Measurements from ENCODE around the gene CLIC3. TPM values are rescaled to one million over a fixed set of nuclear protein-coding genes. Genes with fewer than 3 reads are reported as not detected.

The CLIC3 gene
- total and polyA plus RNA-seq, 5 donors from 2014 or later = 0.38 to 4.5 (median 2.2) TPM

DNA sequence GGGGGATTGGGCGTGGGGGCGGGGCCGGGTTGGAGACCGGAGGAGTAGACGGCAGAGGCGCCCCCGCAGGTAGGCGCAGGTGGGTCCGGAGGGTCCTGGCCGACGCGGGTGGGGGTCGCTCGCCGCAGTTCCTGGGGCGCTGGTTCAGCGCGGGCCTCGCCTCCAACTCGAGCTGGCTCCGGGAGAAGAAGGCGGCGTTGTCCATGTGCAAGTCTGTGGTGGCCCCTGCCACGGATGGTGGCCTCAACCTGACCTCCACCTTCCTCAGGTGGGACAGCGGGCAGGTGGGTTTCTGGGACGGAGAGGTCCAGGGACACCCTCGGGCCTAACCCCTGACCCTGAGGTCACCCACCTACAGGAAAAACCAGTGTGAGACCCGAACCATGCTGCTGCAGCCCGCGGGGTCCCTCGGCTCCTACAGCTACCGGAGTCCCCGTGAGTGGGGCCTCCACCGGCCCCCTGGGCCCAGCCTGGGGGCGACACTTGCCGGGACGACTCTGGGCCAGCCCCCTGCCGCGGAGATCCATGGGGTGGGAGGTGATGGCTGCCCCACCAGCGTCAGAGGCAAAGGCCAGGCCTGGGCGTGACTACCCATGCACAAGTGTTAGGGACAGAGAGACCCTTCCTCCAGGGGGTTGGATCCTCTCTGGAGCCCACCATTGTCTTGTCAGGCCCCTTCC is 17.4 kb downstream of the CLIC3 start:
- H3K27ac ChIP-seq (ENCODE audit: insufficient read depth, low read length, poor library complexity, severe bottlenecking) = no peak overlapping the region
- H3K36me3 ChIP-seq (ENCODE audit: control insufficient read depth, insufficient read depth, low read length) = no peaks in the 10 kb centered on the region
- H3K4me1 Mint-ChIP-seq = peaks cover 0 to 25% (median 8%) of the 10 kb centered on the region in 4 donors
- peaks cover 2% of the 10 kb centered on the region for H3K27me3 ChIP-seq (ENCODE audit: control insufficient read depth, insufficient read depth, low read length)
- H3K27ac Mint-ChIP-seq = no peak overlapping the region
- no peaks in the 10 kb centered on the region for H3K9me3 Mint-ChIP-seq
- ATAC-seq (ENCODE audit: low read depth in 2 of 2) (no peak), DNase-seq (no peak)
- H3K4me3 ChIP-seq (ENCODE audit: low read depth, low read length) = no peak overlapping the region
- peaks cover 3% of the 10 kb centered on the region for H3K36me3 Mint-ChIP-seq
- H3K27me3 Mint-ChIP-seq = peaks cover 25% of the 10 kb centered on the region
- no peaks in the 10 kb centered on the region for H3K9me3 ChIP-seq (ENCODE audit: control insufficient read depth in 2 of 2, low read length in 2 of 2)
- peaks cover 28% of the 10 kb centered on the region for H3K4me1 ChIP-seq (ENCODE audit: control insufficient read depth, insufficient read depth, low read length, poor library complexity, severe bottlenecking)
- no peak overlapping the region for H3K4me3 Mint-ChIP-seq

DNA sequence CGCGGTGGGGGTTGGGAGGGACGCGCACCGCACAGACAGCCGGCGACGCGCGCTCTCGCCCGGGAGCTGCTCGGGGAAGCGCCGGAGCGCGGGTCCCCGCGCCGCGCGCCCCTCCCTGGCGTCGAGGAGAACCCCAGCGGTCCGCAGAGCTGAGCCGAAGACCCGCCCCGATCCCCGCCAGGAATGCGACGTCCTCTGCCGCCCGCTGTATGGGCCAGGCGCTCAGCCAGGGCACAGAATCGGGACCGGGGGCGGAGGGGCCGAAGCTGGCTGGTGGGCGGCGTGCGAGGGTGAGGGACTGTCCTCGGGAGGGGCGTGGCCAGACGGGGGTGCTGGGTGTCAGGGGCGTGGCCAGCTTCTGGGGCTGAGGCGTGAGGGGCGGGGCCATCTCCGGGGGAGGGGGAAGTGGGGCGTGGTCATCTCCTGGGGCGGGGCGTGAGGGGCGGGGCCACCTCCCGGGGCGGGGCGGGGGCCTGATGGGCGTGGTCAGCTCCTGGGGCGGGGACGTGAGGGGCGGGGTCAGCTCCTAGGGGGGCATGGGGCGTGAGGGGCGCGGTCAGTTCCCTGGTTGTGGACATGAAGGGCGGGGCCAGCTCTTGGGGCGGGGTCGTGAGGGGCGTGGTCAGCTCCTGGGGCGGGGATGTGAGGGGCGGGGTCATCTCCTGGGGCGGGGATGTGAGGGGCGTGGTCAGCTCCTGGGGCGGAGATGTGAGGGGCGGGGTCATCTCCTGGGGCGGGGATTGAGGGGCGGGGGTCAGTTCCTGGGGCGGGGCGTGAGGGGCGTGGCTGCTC is 18.1 kb downstream of the CLIC3 start:
- H3K36me3 ChIP-seq (ENCODE audit: control insufficient read depth, insufficient read depth, low read length) = no peaks in the 10 kb centered on the region
- H3K4me1 Mint-ChIP-seq = peaks cover 0 to 23% (median 5%) of the 10 kb centered on the region in 4 donors
- H3K4me3 Mint-ChIP-seq = no peak overlapping the region
- H3K36me3 Mint-ChIP-seq = no peaks in the 10 kb centered on the region
- no peaks in the 10 kb centered on the region for H3K9me3 Mint-ChIP-seq
- DNase-seq (peak; percentile 40 to 71 (median 55)), ATAC-seq (ENCODE audit: low read depth in 2 of 2) (peak; percentile 38 to 44)
- no peak overlapping the region for H3K27ac ChIP-seq (ENCODE audit: insufficient read depth, low read length, poor library complexity, severe bottlenecking)
- H3K27me3 ChIP-seq (ENCODE audit: control insufficient read depth, insufficient read depth, low read length) = no peaks in the 10 kb centered on the region
- peaks cover 28% of the 10 kb centered on the region for H3K4me1 ChIP-seq (ENCODE audit: control insufficient read depth, insufficient read depth, low read length, poor library complexity, severe bottlenecking)
- H3K9me3 ChIP-seq (ENCODE audit: control insufficient read depth in 2 of 2, low read length in 2 of 2) = no peaks in the 10 kb centered on the region
- no peak overlapping the region for H3K27ac Mint-ChIP-seq
- H3K4me3 ChIP-seq (ENCODE audit: low read depth, low read length) = no peak overlapping the region
- H3K27me3 Mint-ChIP-seq = peaks cover 18% of the 10 kb centered on the region

GRCh38 chr9:136977649-136978072 is 18.7 kb downstream of the CLIC3 start:
- H3K36me3 ChIP-seq (ENCODE audit: control insufficient read depth, insufficient read depth, low read length) = no peaks in the 10 kb centered on the region
- no peak for ATAC-seq (ENCODE audit: low read depth in 2 of 2)
- H3K9me3 ChIP-seq (ENCODE audit: control insufficient read depth in 2 of 2, low read length in 2 of 2) = no peaks in the 10 kb centered on the region
- no peaks in the 10 kb centered on the region for H3K27me3 ChIP-seq (ENCODE audit: control insufficient read depth, insufficient read depth, low read length)
- Mint-ChIP-seq H3K36me3 (no peaks in the 10 kb centered on the region), H3K4me1 (peaks cover 0 to 23% (median 5%) of the 10 kb centered on the region in 4 donors), H3K4me3 (peak overlapping the region in 2 of 4 donors; percentile 41 to 73), H3K9me3 (no peaks in the 10 kb centered on the region), H3K27ac (no peak overlapping the region), H3K27me3 (peaks cover 14% of the 10 kb centered on the region)
- no peak overlapping the region for H3K4me3 ChIP-seq (ENCODE audit: low read depth, low read length)
- no peak overlapping the region for H3K27ac ChIP-seq (ENCODE audit: insufficient read depth, low read length, poor library complexity, severe bottlenecking)
- H3K4me1 ChIP-seq (ENCODE audit: control insufficient read depth, insufficient read depth, low read length, poor library complexity, severe bottlenecking) = peaks cover 28% of the 10 kb centered on the region
- DNase-seq = no peak

DNA sequence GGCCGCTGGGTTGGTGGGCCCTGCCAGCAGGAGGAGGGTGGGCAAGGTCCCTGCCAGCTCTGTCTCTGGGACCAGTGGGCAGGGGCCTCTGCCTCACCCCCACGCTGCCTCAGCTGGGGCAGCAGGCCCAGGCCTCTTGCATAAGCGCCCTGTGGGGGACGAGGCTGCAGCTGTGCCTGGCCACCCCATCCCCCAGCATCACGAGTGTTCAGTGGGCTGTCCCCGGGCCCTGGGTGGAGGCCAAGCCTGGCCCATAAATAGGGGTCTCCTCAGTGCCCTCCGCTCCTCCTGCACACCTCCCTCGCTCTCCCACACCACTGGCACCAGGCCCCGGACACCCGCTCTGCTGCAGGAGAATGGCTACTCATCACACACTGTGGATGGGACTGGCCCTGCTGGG is 19.1 kb downstream of the CLIC3 start, which contains the start of gene PTGDS:
PTGDS (plus strand) TSS at position 282 of the 400 bp plus-strand sequence; CDS start at position 357, 75 bp downstream.
- no peaks in the 10 kb centered on the region for H3K36me3 ChIP-seq (ENCODE audit: control insufficient read depth, insufficient read depth, low read length)
- peaks cover 0 to 23% (median 5%) of the 10 kb centered on the region in 4 donors for H3K4me1 Mint-ChIP-seq
- ATAC-seq (ENCODE audit: low read depth in 2 of 2) = no peak
- no peaks in the 10 kb centered on the region for H3K9me3 Mint-ChIP-seq
- H3K9me3 ChIP-seq (ENCODE audit: control insufficient read depth in 2 of 2, low read length in 2 of 2) = no peaks in the 10 kb centered on the region
- no peak within 1 kb of the TSS for H3K27ac Mint-ChIP-seq
- H3K4me3 ChIP-seq (ENCODE audit: low read depth, low read length) = no peak within 1 kb of the TSS
- peaks cover 28% of the 10 kb centered on the region for H3K4me1 ChIP-seq (ENCODE audit: control insufficient read depth, insufficient read depth, low read length, poor library complexity, severe bottlenecking)
- no peak for DNase-seq
- H3K27ac ChIP-seq (ENCODE audit: insufficient read depth, low read length, poor library complexity, severe bottlenecking) = no peak within 1 kb of the TSS
- H3K36me3 Mint-ChIP-seq = no peaks in the 10 kb centered on the region
- no peaks in the 10 kb centered on the region for H3K27me3 ChIP-seq (ENCODE audit: control insufficient read depth, insufficient read depth, low read length)
- peak within 1 kb of the TSS in 3 of 4 donors; percentile 41 to 73 (median 73) for H3K4me3 Mint-ChIP-seq
- peaks cover 11% of the 10 kb centered on the region for H3K27me3 Mint-ChIP-seq

DNA sequence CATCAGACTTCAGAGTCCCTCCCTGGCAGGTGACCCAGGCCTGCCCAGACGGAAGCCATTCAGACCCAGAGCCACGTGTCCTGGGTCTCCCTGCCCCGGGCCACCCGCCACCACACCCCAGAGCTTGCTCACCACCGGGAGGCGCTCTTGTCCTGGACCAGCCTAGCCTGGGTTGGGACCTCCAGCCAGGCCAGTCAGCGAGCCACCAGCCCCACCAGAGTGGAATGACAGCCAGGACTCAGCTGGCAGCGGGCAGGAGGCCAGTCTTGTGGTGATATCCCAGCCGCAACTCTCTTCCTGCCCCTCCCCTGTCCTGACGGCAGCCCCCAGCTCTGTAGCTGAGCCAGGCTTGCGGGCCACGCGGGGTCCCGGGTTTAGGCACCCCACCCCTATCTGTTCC is 20.7 kb downstream of the CLIC3 start:
- H3K4me3 Mint-ChIP-seq = peak overlapping the region in 3 of 4 donors; percentile 24 to 73 (median 26)
- H3K27ac Mint-ChIP-seq = no peak overlapping the region
- Histone ChIP-seq H3K27me3 (ENCODE audit: control insufficient read depth, insufficient read depth, low read length) (no peaks in the 10 kb centered on the region), H3K9me3 (ENCODE audit: control insufficient read depth in 2 of 2, low read length in 2 of 2) (no peaks in the 10 kb centered on the region), H3K27ac (ENCODE audit: insufficient read depth, low read length, poor library complexity, severe bottlenecking) (no peak overlapping the region), H3K4me1 (ENCODE audit: control insufficient read depth, insufficient read depth, low read length, poor library complexity, severe bottlenecking) (peaks cover 28% of the 10 kb centered on the region), H3K4me3 (ENCODE audit: low read depth, low read length) (no peak overlapping the region), H3K36me3 (ENCODE audit: control insufficient read depth, insufficient read depth, low read length) (no peaks in the 10 kb centered on the region)
- H3K4me1 Mint-ChIP-seq = peaks cover 0 to 23% (median 5%) of the 10 kb centered on the region in 4 donors
- no peaks in the 10 kb centered on the region for H3K9me3 Mint-ChIP-seq
- ATAC-seq (ENCODE audit: low read depth in 2 of 2) (no peak), DNase-seq (peak in 1 of 3 donors; percentile 38)
- H3K27me3 Mint-ChIP-seq = peaks cover 7% of the 10 kb centered on the region
- H3K36me3 Mint-ChIP-seq = no peaks in the 10 kb centered on the region

GRCh38 chr9:136974817-136975535 is 21.4 kb downstream of the CLIC3 start:
- peaks cover 28% of the 10 kb centered on the region for H3K4me1 ChIP-seq (ENCODE audit: control insufficient read depth, insufficient read depth, low read length, poor library complexity, severe bottlenecking)
- H3K4me1 Mint-ChIP-seq = peaks cover 0 to 23% (median 5%) of the 10 kb centered on the region in 4 donors
- no peaks in the 10 kb centered on the region for H3K36me3 Mint-ChIP-seq
- H3K4me3 Mint-ChIP-seq = peak overlapping the region in 2 of 4 donors; percentile 26 to 31
- DNase-seq (peak in 1 of 3 donors; percentile 67), ATAC-seq (ENCODE audit: low read depth in 2 of 2) (peak in 1 of 2 donors; percentile 8)
- H3K27me3 ChIP-seq (ENCODE audit: control insufficient read depth, insufficient read depth, low read length) = no peaks in the 10 kb centered on the region
- peaks cover 5% of the 10 kb centered on the region for H3K27me3 Mint-ChIP-seq
- peak overlapping the region; percentile 26 for H3K4me3 ChIP-seq (ENCODE audit: low read depth, low read length)
- H3K9me3 Mint-ChIP-seq = no peaks in the 10 kb centered on the region
- no peak overlapping the region for H3K27ac ChIP-seq (ENCODE audit: insufficient read depth, low read length, poor library complexity, severe bottlenecking)
- H3K36me3 ChIP-seq (ENCODE audit: control insufficient read depth, insufficient read depth, low read length) = no peaks in the 10 kb centered on the region
- no peak overlapping the region for H3K27ac Mint-ChIP-seq
- no peaks in the 10 kb centered on the region for H3K9me3 ChIP-seq (ENCODE audit: control insufficient read depth in 2 of 2, low read length in 2 of 2)

All from CD4-positive, CD25-positive, alpha-beta regulatory T cell (primary cell).